Measurements from ENCODE around the gene C5orf58.

DNA sequence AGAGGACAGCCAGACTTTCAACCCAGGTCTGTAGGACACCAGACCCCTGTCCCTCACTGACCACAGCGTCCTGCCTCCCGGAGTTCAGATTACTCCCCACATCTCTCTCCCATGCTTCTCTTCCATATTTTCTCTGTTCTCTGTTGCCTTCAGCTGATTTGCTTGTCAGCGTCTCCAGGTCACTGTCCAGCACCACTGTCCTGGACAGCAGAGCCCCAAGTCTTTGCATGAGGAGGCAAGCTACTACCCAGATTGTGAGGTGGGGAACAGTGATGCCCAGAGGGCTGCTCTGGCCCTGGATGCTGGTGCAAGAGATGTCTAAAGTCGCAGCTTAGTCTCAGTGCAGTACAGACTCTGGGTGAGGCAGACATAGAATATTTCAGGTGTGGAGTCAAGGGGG, 48.0 kb upstream of the C5orf58 start:
- no peak for TF ChIP-seq YY1 (IDR thresholded peaks at IDR 0.05; ENCODE audit: insufficient read depth, insufficient read length)
- no peak for TF ChIP-seq ZNF274 (IDR thresholded peaks at IDR 0.05; ENCODE audit: low read depth, low read length)
- TF ChIP-seq SUZ12 (IDR thresholded peaks at IDR 0.05; ENCODE audit: extremely low read depth, insufficient read depth, insufficient read length), result no peak
